Measurements from ENCODE around the gene NTN1.

NTN1 gene

GRCh38 chr17:9006175-9006767, 15.0 kb upstream of the NTN1 start:
- no peak for DNase-seq (ENCODE audit: low spot score)

DNA sequence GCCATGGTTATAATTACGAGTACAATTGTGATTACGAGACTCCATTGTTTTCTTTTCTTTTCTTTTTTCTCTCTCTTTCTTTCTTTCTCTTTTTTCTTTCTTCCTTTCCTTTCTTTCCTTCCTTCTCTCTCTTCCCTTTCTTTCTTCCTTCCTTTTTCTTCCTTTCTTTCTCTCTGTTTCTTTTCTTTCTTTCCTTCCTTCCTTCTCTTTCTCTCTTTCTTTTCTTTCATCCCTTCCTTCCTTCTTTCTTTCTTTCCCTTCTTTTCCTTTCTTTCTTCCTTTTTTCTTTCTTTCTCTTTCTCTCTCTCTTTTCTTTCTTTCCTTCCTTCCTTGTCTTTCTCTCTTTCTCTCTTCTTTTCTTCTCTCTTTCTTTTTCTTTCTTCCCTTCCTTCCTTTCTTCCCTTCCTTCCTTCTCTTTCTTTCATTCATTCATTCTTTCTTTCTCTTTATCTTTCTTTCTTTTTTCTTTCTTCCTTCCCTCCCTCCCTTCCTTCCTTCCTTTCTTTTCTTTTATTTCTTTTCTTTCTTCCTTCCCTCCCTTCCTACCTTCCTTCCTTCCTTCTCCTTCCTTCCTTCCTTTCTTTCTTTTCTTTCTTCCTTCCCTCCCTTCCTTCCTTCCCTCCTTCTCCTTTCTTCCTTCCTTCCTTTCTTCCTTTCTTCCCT, 14.1 kb upstream of the NTN1 start:
- no peak for DNase-seq (ENCODE audit: low spot score)

GRCh38 chr17:9009096-9009495, 12.2 kb upstream of the NTN1 start:
- DNase-seq (ENCODE audit: low spot score), result no peak

GRCh38 chr17:9009737-9010136, 11.6 kb upstream of the NTN1 start:
- no peak for DNase-seq (ENCODE audit: low spot score)

GRCh38 chr17:9011001-9011400, 10.3 kb upstream of the NTN1 start:
- no peak for DNase-seq (ENCODE audit: low spot score)

DNA sequence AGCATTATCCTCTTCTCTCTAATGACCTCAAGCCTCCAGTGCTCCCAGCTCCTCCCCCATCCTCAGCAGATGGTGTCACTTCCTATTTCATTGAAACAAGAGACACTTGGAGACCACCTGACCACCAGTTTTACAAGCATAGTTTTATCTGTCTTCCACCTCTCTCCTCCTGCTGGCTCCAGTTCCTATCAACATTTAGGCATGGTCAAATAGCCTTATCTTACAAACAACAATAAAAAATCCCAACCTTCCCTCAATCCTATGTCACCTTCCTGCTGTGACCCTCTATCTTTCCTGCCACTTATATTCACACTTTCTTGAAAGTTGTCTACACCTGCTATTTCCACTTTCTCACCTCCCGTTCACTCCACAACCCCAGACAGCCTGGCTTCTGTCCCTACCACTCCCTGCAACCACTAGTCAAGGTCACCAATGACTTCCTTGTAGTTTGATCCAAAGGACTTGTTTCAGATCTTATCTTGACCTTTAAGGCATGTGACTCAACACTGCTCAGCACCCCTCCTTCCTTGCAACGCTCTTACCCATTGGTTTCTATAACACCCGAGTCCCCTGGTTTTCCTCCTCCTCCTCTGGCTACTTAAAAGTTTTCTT, 4.3 kb upstream of the NTN1 start:
- no peak for DNase-seq (ENCODE audit: low spot score)

DNA sequence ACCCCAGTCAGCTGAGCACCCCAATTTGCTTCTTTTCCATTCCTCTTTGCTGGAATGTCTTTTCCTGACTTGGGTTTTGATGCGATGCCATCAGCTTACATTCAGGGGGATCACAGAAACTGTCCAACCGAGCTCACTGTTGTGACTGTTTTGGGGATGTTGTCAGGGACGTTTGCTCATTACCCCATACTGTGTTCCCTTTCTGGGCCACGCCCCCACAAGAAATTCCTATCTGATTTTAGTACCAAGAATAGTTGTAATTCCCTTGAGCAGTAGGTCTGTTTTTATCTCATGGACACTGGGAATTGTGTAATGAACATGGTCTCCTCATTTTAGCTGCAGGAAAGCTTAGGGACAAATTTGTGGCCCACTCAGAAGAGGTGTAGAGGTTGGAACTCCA, 2.6 kb upstream of the NTN1 start:
- DNase-seq (ENCODE audit: low spot score), result no peak

DNA sequence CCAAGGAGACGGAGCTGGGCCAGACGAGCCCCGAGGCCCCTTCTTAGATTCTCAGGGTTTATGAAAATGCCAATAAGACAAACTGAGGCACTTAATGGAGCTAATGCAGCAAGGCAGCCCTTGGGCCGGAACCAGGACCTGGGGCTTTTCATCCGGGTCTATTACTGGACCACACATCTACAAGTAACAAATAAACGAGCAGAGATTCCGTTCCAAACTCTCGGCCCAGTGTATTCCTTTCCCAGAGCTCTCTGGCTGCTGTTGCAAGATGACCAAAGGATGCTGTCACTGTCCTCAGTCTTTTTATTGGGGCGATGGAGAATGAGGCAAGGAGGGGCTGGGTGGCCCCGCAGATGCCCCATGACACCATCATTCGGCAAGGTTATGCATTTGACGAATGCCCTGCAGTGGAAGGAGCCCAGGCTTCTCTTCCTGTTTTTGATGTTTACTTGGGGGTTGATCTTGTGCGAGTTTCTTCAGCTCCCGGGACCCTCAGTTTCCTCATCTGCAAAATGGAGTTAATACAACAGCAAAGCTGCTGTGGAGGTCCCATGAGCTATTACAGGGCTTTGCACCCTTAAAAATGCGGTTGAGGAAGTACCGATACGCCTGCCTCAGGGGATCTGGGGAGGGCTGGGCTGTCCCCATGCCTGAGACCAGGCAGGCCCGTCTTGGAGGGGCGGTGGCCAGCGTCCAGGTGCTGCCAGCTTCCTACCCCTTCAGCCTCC, 1.1 kb upstream of the NTN1 start:
- DNase-seq (ENCODE audit: low spot score), result no peak

- DNase-seq (ENCODE audit: low spot score), result no peak
Observed at GRCh38 chr17:9020824-9021157, 519 bp upstream of the NTN1 start.

DNA sequence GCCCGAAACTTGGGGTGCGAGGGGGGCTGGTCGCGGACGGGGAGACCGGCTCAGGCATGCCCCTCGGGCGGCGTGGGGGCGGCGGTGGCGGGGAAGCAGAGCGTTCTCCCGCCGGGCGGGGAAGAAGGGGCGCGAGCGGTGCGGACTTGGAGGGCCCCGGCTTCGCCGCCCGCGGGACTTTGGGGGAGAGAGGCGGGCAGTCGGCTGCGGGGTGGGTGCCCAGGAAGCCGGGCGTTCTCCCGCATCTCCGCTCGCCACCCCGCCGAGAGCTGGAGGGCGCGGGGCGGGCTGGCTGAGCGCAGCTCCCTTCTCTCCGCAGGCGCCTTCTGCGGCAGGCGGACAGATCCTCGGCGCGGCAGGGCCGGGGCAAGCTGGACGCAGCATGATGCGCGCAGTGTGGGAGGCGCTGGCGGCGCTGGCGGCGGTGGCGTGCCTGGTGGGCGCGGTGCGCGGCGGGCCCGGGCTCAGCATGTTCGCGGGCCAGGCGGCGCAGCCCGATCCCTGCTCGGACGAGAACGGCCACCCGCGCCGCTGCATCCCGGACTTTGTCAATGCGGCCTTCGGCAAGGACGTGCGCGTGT, 772 bp downstream of the NTN1 start:
- DNase-seq (ENCODE audit: low spot score), result no peak

GRCh38 chr17:9022573-9023391, 1.5 kb downstream of the NTN1 start:
- no peak for DNase-seq (ENCODE audit: low spot score)

GRCh38 chr17:9023392-9024218, 2.3 kb downstream of the NTN1 start:
- no peak for DNase-seq (ENCODE audit: low spot score)

DNA sequence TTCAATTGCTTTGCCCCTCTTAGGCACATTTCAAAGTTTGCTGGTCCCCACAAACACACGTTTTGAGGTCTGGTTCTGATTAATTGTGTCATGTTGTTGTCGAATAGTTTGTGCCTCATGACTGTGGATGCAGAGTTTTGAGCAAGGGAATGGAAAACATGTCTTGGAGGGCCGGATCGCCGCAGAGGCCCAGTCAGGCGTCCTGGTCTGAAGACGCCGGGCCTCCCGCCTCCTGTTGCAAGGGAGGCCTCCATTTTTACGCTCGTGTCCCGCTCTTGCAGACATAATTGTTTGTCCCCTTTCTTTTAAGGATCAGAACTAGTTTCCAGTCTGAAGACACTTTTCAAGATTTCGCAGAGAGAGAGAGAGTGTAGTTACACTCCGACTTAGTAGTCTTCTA, 3.2 kb downstream of the NTN1 start:
- DNase-seq (ENCODE audit: low spot score), result no peak

DNA sequence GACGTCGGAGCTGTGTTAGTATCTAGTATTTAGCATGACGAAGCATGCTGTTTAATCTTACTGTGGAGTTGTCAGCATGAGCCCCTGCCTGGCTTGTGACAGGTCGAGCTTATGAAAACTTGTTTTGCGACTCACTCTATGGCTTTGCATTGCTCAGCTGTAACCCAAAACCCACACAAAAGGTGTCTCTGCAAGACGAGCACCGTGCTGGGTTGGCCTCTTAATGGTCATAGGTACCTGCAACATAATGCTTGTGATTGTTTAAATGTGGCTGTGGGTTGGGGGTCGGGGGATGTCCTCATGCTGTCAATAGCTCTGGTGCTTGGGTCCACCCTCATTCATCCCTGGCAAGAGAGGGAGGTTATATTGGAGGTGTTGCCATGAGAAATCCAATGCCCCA, 5.4 kb downstream of the NTN1 start:
- DNase-seq (ENCODE audit: low spot score), result no peak

DNA sequence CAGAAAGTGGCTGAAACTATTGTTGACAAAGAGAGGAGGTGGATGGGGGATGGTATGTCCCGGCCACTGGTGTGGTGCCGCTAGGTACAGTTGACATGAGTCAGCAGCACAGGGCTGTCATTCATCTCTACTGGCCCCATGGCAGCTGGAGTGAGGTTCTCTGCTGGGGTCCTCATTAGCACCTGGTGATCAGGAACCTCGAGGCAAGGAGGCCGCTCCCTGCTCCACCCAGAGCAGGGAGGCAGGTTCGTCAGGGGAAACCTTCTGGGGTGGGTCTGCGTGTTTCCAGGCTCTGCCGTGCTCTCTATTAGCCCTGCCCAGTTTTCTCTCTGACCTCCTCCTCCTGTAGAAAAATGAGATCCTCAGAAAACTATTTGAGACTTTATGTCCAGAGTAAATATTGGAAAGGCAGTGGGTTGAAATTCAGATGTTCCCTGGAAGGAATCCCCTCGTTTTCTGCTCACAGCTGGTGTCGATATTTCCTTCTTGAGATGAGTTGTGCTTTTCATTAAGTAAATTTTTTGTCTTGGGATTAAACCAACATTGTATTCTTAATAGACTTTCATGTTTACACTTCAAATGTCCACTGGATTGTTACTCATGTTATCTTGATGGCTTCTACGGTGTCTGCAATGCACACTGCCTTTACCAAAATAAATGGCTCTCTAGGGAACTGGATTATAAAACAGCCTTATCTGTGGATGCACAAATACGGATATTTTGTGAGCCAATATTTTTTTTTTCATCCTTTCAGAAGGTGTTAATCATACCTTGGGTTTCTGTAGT, 7.1 kb downstream of the NTN1 start:
- DNase-seq (ENCODE audit: low spot score), result no peak

DNA sequence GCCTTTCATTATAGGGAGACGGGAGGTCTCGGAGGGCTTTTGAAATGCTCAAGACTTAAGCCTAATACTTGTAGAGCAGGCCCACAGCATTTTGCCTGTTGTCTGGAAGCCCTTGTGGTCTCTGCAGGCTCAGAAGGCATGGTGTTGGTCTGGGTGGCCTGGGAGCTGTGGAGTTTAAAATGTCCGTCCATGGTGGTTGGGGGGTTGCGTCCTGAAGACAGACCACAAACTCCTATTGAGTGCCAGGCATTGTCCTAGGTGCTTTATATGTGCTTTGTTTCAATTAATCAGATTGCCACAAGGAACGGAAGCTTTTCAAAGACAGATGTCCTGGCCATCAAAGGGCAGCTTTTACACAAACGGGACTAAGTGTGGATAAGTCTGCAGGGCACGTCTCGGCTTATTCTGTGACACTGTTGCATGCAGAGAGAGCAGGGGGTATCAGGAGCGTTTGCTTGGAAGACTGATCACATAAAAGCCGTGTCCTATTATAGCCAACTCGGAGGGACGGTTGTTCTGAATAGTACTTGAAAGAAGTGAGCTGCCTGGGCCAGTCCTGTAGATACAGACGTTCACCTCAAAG, 7.8 kb downstream of the NTN1 start:
- DNase-seq (ENCODE audit: low spot score), result no peak

- no peak for DNase-seq (ENCODE audit: low spot score)
Observed at GRCh38 chr17:9032151-9032550, 10.8 kb downstream of the NTN1 start.

DNA sequence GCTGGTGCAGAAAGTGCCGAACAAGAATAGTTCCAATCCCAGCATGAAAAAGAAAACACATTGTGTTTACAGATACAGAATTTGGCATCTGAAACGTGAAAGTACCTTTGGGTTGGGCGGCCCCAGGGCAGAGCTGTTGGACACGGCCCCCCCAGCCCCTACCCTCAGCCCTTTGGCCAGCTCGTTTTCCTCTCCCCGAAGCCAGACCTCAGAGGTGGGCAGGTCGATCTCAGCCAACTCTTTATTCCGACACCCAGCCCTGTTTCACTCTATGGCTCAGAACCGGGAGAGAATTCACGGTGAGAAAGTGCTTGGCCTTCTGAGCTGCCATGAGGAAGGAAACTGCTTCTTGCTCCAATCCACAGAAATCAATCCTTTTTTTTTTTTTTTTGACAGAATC, 11.3 kb downstream of the NTN1 start:
- no peak for DNase-seq (ENCODE audit: low spot score)

GRCh38 chr17:9035249-9035648, 13.9 kb downstream of the NTN1 start:
- no peak for DNase-seq (ENCODE audit: low spot score)

GRCh38 chr17:9036336-9036735, 15.0 kb downstream of the NTN1 start:
- DNase-seq (ENCODE audit: low spot score), result no peak

Measured in CD4-positive, alpha-beta T cell treated with Interleukin-15 for 4 hours (primary cell).